DND-41 (cell line): ENCODE data around the gene CDK5RAP1.

Experiments used
- CTCF ChIP-seq: IDR thresholded peaks from 2 replicates; pipeline ENCODE4 v1.5.1; 2012; ENCODE audit warnings: borderline replicate concordance, low read length, moderate library complexity, mild to moderate bottlenecking; ENCODE audit not compliant: poor library complexity, severe bottlenecking; ENCODE audit errors: extremely low read depth
- EZH2 ChIP-seq: IDR thresholded peaks from 3 replicates; pipeline ENCODE4 v1.6.1; 2012; ENCODE audit warnings: borderline replicate concordance, low read depth, mild to moderate bottlenecking, moderate library complexity, low read length, inconsistent platforms; ENCODE audit not compliant: severe bottlenecking

- peak; percentile 58 for TF ChIP-seq CTCF
- TF ChIP-seq EZH2 = no peak
Measured at GRCh38 chr20:33444797-33445560, 43.7 kb upstream of the CDK5RAP1 start.
